HFFc6 (cell line): ENCODE data around the gene PRTFDC1. TPM values are rescaled to one million over a fixed set of nuclear protein-coding genes. Genes with fewer than 3 reads are reported as not detected.
"Not testable (repeated sequence)": the region's sequence is repeated elsewhere in the genome, so short reads cannot be mapped to it uniquely, and the experiment has no call there.

Experiments used
- DNase-seq: peaks from one replicate; pipeline ENCODE4 v3.0.0-alpha.2; 2018
- H3K27ac Mint-ChIP-seq: 2 replicates; pipeline ENCODE4 v1.8.0; 2020; ENCODE audit warnings: mild to moderate bottlenecking, mixed read lengths
- H3K27me3 Mint-ChIP-seq: 2 replicates; pipeline ENCODE4 v1.8.0; 2021; ENCODE audit warnings: mild to moderate bottlenecking, moderate library complexity, mixed read lengths; ENCODE audit not compliant: insufficient read depth
- H3K36me3 Mint-ChIP-seq: 2 replicates; pipeline ENCODE4 v1.8.0; 2021; ENCODE audit warnings: low read depth, mixed read lengths
- H3K4me1 Mint-ChIP-seq: 2 replicates; pipeline ENCODE4 v1.8.0; 2020; ENCODE audit warnings: low read depth, mixed read lengths
- H3K4me3 Mint-ChIP-seq: 2 replicates; pipeline ENCODE4 v1.8.0; 2020; ENCODE audit warnings: mild to moderate bottlenecking, moderate library complexity, mixed read lengths
- H3K9me3 Mint-ChIP-seq: 2 replicates; pipeline ENCODE4 v1.8.0; 2020; ENCODE audit warnings: mild to moderate bottlenecking, mixed read lengths
- total RNA-seq, 6 experiments: library from RNA; stranded (reverse); fragmentation: NEBNext Ultra II Directional; extraction: Animal tissue kit (Norgen Biotek cat#: 25700); gene quantifications; 2 replicates in 1 of 6; 3 replicates in 5 of 6; pipeline ENCODE4 v1.2.3, GENCODE V29; 2021
- TF ChIP-seq, protein P1 (sequence below): fragments of 200-600 bp; sonication (generic); IDR thresholded peaks from 2 replicates; pipeline ENCODE4 v1.5.0; 2021; ENCODE audit warnings: antibody characterized with exemption, mild to moderate bottlenecking

Gene PRTFDC1
- total RNA-seq, 6 experiments from 2014 or later = 16.2 to 32.6 (median 29.0) TPM

DNA sequence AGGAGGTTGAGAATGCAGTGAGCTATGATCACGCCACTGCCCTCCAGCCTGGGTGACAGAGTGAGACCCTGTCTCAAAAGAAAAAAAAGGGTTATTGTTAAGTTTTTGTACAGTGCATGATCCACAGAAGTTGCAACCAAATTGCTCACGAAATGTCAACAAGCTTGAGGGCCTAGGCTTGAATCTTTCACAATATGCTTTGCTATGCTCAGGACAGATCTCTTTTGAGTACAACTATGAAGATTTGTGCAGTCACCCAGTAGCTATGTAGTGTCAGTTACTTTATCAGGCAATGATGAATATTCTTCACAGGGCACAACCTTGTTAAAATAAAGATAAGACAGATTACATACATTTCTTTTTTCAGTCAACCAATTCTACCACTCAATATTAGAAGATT lies 109.2 kb downstream of the PRTFDC1 start:
- no peaks in the 10 kb centered on the region for H3K36me3 Mint-ChIP-seq
- TF ChIP-seq, protein P1, sequence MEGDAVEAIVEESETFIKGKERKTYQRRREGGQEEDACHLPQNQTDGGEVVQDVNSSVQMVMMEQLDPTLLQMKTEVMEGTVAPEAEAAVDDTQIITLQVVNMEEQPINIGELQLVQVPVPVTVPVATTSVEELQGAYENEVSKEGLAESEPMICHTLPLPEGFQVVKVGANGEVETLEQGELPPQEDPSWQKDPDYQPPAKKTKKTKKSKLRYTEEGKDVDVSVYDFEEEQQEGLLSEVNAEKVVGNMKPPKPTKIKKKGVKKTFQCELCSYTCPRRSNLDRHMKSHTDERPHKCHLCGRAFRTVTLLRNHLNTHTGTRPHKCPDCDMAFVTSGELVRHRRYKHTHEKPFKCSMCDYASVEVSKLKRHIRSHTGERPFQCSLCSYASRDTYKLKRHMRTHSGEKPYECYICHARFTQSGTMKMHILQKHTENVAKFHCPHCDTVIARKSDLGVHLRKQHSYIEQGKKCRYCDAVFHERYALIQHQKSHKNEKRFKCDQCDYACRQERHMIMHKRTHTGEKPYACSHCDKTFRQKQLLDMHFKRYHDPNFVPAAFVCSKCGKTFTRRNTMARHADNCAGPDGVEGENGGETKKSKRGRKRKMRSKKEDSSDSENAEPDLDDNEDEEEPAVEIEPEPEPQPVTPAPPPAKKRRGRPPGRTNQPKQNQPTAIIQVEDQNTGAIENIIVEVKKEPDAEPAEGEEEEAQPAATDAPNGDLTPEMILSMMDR = no peak
- H3K27ac Mint-ChIP-seq = no peak overlapping the region
- no peak overlapping the region for H3K4me3 Mint-ChIP-seq
- H3K9me3 Mint-ChIP-seq = no peaks in the 10 kb centered on the region
- DNase-seq = no peak
- H3K4me1 Mint-ChIP-seq = peaks cover 2% of the 10 kb centered on the region; the same call in 1 of the 2 replicates
- H3K27me3 Mint-ChIP-seq = no peaks in the 10 kb centered on the region

DNA sequence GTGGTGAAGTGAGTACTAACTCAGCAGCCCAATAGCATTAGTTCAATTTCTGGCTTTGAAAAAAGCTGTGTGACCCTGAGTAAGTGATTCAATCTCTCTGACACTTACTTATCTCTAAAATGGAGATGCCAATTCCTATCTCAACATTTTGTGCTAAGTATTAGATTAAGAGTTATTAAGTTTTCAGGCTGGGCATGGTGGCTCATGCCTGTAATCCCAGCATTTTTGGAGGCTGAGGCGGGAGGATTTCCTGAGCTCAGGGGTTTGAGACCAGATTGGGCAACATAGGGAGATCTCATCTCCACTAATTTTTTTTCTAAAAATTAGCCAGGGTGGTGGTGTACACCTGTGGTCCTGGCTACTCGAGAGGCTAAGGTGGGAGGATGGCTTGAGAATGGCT lies 109.5 kb downstream of the PRTFDC1 start:
- H3K27ac Mint-ChIP-seq = no peak overlapping the region
- H3K4me3 Mint-ChIP-seq = no peak overlapping the region
- H3K4me1 Mint-ChIP-seq = no peaks in the 10 kb centered on the region
- no peak for DNase-seq
- H3K27me3 Mint-ChIP-seq = no peaks in the 10 kb centered on the region
- no peaks in the 10 kb centered on the region for H3K36me3 Mint-ChIP-seq
- no peaks in the 10 kb centered on the region for H3K9me3 Mint-ChIP-seq
- TF ChIP-seq, protein P1 = no peak

DNA sequence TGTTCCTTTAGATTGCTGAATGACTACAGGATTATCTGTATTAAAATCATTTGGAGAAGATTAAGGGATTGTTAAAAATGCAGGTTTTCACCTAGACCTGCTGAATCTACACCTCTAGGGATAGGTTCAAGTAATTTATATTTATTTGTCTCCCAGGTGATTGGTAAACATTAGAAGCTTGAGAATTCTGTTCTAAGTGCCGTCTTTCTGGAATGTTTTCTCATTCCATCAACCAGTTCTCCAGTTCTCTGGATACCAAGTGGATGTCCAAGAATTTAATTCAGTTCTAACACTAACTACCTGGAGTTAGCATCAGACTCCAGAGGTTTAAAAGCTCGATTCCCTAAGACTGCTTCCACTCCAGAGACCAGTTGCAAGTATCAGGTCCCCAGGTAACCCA lies 110.9 kb downstream of the PRTFDC1 start:
- Mint-ChIP-seq H3K27ac (no peak overlapping the region), H3K4me3 (no peak overlapping the region), H3K27me3 (no peaks in the 10 kb centered on the region), H3K4me1 (no peaks in the 10 kb centered on the region), H3K36me3 (peaks cover 7% of the 10 kb centered on the region), H3K9me3 (peaks cover 5% of the 10 kb centered on the region; the same call in 1 of the 2 replicates)
- TF ChIP-seq, protein P1 = no peak
- DNase-seq = no peak

DNA sequence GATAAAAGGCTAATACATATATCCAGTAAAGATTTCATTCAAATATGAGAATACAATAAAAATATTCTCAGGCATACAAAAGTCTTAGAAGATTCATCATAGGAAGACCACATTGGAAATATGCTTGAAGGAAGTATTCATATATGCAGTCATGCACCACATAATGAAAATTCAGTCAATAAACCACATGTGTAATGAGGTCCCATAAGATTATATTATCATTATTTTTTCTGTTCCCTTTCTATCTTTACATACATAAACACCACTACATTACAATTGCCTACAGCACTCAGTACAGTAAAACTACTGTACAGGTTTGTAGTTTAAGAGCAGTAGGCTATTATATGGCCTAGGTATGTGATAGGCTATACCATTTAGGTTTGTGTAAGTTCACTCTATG lies 111.6 kb downstream of the PRTFDC1 start:
- TF ChIP-seq, protein P1 = no peak
- Mint-ChIP-seq H3K27me3 (no peaks in the 10 kb centered on the region), H3K9me3 (peaks cover 5% of the 10 kb centered on the region; the same call in 1 of the 2 replicates), H3K36me3 (peaks cover 13% of the 10 kb centered on the region), H3K27ac (no peak overlapping the region), H3K4me1 (no peaks in the 10 kb centered on the region), H3K4me3 (no peak overlapping the region)
- no peak for DNase-seq

DNA sequence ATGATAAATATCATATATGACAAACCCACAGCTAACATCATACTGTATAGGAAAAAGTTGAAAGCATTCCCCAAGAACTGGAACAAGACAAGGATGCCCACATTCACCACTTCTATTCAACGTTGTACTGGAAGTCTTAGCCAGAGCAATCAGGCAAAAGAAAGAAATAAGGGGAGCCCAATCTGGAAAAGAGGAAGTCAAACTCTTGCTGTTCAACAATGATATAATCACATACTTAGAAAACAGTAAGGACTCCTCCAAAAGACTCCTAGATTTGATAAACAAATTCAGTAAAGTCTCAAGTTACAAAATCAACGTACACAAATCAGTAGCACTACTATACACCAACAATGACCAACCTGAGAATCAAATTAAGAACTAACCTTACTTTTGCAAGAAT lies 114.6 kb downstream of the PRTFDC1 start:
- H3K27ac Mint-ChIP-seq, DNase-seq, H3K27me3 Mint-ChIP-seq, H3K4me1 Mint-ChIP-seq, H3K4me3 Mint-ChIP-seq, H3K9me3 Mint-ChIP-seq: not testable (repeated sequence)
- H3K36me3 Mint-ChIP-seq = peaks cover 13% of the 10 kb centered on the region

DNA sequence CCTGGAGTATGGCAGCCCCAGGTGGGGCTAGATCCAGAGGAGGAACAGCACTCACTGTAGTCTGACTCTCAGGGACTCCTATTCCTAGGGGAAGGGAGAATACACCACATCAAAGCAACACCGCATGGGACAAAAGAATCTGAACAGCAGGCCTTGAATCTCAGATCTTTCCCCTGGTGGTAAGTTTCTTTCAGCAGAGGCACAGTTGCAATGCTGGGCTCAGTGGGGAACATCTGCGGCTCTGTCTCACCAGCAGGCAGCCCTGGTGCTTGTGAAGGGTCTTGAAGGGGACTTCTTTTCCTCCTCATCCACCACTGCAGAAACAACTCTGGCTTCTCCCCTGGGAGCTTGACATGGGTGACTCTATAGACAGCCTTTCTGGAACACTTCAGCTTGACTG lies 117.5 kb downstream of the PRTFDC1 start:
- Mint-ChIP-seq H3K4me1 (no peaks in the 10 kb centered on the region), H3K27me3 (no peaks in the 10 kb centered on the region), H3K4me3 (no peak overlapping the region), H3K36me3 (peaks cover 13% of the 10 kb centered on the region), H3K27ac (no peak overlapping the region), H3K9me3 (peaks cover 5% of the 10 kb centered on the region; the same call in 1 of the 2 replicates)
- no peak for DNase-seq
- TF ChIP-seq, protein P1 = no peak
